A673 (cell line): ENCODE results near the gene DROSHA.

Experiments
- EZH2 ChIP-seq: fragments of 200-600 bp; sonication (generic); IDR thresholded peaks from 2 replicates; pipeline ENCODE4 v1.6.1; 2017; ENCODE audit warnings: borderline replicate concordance, low read depth, mild to moderate bottlenecking, mixed read lengths, antibody characterized with exemption, low read length; ENCODE audit not compliant: poor library complexity, severe bottlenecking
- TF ChIP-seq, protein P1 (sequence below): fragments of 300-800, 200-600 bp; sonication (generic); conservative IDR thresholded peaks from 2 replicates; pipeline ENCODE4 v1.5.1; 2017; ENCODE audit warnings: low read depth, mild to moderate bottlenecking, antibody characterized with exemption, low read length, moderate library complexity, mixed read lengths

DNA sequence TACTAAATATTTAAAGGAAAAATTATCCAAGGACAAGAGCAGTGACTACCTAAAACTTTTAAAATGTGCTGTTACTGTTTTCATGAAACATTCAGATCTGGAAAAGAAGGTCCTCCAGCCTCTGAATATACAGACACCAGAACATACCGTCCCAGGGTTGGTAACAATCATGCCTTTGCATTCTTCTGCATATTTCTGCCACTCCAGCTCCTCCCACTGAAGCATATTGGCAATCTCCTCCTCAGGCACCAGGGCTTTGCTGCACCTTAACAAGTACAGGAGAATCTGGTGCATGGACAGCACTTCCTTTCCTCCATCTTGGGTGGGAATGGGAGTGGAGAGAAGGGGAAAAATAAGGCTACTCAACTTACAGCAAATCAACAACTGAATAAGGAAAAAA lies 60.0 kb downstream of the DROSHA start:
- TF ChIP-seq, protein P1, sequence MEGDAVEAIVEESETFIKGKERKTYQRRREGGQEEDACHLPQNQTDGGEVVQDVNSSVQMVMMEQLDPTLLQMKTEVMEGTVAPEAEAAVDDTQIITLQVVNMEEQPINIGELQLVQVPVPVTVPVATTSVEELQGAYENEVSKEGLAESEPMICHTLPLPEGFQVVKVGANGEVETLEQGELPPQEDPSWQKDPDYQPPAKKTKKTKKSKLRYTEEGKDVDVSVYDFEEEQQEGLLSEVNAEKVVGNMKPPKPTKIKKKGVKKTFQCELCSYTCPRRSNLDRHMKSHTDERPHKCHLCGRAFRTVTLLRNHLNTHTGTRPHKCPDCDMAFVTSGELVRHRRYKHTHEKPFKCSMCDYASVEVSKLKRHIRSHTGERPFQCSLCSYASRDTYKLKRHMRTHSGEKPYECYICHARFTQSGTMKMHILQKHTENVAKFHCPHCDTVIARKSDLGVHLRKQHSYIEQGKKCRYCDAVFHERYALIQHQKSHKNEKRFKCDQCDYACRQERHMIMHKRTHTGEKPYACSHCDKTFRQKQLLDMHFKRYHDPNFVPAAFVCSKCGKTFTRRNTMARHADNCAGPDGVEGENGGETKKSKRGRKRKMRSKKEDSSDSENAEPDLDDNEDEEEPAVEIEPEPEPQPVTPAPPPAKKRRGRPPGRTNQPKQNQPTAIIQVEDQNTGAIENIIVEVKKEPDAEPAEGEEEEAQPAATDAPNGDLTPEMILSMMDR, result no peak
- TF ChIP-seq EZH2, result no peak
